Measurements from ENCODE around the gene PPP1R15A.
A peak's percentile ranks its signal among the peaks of the same experiment; 100 is the strongest.
"Not testable (repeated sequence)": the region's sequence is repeated elsewhere in the genome, so short reads cannot be mapped to it uniquely, and the experiment has no call there.

PPP1R15A gene

GRCh38 chr19:48859711-48860572, 12.3 kb upstream of the PPP1R15A start:
- no peak for DNase-seq

- DNase-seq = no peak
Measured at GRCh38 chr19:48861313-48861712, 10.9 kb upstream of the PPP1R15A start.

DNA sequence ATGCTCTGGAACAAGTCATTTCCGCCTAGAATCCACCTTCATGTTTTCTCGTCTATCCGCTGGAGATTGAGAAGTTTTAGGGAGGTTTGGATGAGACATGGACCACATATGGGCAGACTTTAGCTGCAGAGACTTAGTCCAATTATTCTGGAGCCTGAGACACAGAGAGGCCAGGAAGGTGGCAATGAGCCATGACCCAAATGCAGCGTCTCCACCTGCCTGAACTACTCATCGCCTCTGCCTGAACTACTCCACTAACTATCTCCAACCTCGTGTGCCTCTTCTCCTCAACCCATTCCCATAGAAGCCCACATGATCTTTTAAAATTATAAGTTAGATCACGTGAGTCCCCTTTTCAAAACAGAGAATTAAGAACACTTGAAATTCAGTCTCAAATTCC, 9.4 kb upstream of the PPP1R15A start:
- DNase-seq = no peak

- DNase-seq = no peak
Measured at GRCh38 chr19:48866692-48867091, 5.5 kb upstream of the PPP1R15A start.

DNA sequence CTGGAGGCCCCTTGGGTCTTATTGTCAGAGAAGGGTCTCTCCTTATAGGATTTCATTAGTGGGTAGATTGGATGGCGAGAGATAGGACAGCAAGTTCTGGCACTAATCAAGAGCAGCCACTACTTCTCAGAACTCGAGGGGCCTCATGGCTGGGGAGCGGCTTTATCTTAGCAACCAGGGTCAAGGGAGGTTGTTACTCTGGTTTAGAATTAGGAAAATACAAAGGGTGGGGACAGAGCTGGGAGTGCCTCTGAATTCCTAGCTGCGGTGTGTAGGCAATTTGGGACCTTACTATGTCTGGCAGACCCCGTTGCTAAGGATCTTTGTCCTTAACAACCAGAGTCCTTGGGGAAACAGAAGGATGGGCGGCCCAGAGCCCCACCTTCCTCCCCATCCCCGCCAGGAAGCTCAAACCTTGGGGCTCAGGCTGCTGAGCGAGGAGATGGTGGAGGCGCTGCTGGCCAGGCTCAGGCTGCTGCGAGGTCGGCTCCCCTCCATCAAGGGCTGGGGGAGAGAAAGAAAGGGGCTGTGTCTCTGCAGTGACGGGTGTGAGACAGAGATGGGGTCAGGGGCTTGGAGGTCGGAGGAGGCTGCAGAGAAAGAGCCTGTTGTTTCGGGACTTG, 5.0 kb upstream of the PPP1R15A start:
- no peak for DNase-seq

DNA sequence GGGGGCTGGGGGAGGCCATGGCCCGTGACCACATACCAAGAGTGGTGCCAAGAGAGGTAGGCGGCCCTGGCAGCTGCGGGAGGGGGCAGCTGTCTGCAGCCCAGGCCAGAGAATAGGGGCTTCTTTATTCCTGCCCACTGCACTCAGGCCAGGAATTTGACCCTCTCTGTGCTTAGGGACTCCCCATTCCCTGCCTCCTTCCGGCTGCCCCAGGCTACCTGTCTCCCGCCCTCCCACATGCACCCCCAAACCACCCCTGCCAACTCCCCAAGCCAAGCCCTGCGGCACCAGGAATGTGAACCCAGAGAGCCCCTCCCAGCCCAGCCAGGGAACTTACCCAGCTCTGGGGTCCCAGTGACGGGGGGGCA, 4.5 kb upstream of the PPP1R15A start:
- DNase-seq = no peak

DNA sequence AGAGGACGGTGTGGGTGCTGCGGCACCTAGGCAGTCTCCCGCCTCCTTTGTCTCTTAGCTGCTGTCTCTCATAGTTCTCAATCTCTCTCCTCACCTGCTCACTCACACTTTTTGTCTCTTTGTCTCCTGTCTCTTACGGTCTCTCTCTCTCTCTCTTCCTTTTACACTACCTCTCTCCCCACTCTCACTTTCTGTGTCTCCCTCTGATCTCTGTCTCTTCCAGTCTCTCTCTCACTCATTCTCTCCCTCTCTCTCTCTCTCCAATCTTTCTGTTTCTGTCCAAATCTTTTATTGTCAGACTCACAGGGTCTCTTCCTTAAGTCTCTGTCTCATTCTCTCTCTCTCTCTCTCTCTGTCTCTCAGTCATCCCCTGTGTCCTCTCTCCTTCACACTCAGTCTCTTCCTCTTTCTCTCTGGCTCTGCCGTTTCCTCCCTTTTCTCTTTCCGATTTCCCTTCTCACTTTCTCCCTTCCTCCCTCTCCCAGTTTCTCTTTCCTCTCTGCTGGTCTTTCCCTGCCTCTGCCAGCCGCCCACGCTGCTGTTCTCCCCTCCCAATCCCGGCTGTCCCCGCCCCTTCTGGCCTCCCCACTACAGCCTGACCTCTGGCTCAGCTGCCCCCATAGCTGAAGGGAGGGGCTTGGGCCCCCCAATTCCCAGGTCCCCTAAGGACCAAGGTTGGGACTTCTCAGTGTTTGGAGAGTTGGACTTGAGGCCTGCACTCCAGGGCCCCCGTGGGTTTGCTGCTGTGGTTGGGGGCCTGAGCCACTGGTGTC, 3.9 kb upstream of the PPP1R15A start, which contains the start of gene PLEKHA4:
Gene PLEKHA4, minus strand, starts transcription at position 504 of the 773 bp plus-strand sequence. CDS start 997 bp downstream, outside the sequence.
- DNase-seq = no peak

GRCh38 chr19:48870048-48870447, 2.2 kb upstream of the PPP1R15A start:
- DNase-seq = no peak

DNA sequence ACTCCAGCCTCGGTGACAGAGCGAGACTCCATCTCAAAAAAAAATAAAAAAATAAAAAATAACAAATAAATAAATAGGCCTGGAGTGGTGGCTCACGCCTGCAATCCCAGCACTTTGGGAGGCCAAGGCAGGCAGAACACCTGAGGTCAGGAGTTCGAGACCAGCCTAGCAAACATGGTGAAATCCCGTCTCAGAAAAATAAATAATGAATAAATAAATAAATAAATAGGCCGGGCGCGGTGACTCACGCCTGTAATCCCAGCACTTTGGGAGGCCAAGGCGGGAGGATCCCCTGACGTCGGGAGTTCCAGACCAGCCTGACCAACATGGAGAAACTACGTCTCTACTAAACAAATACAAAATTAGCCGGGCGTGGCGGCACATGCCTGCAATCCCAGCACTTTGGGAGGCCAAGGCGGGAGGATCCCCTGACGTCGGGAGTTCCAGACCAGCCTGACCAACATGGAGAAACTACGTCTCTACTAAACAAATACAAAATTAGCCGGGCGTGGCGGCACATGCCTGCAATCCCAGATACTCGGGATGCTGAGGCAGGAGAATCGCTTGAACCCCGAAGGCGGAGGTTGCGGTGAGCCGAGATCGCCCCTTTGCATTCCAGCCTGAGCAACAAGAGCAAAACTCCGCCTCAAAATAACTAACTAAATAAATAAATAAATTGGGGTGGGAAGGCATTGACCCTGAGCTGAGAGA, 595 bp upstream of the PPP1R15A start:
- DNase-seq = not testable (repeated sequence)

GRCh38 chr19:48872884-48873475, 759 bp downstream of the PPP1R15A start:
- DNase-seq = peak; percentile 56

- no peak for DNase-seq
Measured at GRCh38 chr19:48873476-48874302, 1.5 kb downstream of the PPP1R15A start.

DNA sequence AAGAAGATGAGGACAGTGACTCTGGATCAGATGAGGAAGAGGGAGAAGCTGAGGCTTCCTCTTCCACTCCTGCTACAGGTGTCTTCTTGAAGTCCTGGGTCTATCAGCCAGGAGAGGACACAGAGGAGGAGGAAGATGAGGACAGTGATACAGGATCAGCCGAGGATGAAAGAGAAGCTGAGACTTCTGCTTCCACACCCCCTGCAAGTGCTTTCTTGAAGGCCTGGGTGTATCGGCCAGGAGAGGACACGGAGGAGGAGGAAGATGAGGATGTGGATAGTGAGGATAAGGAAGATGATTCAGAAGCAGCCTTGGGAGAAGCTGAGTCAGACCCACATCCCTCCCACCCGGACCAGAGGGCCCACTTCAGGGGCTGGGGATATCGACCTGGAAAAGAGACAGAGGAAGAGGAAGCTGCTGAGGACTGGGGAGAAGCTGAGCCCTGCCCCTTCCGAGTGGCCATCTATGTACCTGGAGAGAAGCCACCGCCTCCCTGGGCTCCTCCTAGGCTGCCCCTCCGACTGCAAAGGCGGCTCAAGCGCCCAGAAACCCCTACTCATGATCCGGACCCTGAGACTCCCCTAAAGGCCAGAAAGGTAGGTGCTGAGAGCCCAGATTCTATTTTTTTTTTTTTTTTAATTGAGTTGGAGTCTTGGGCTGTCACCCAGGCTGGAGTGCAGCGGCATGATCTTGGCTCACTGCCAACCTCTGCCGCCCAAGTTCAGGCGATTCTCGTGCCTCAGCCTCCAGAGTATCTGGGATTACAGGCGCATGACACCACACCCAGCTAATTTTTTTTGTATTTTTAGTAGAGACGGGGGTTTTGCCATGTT, 2.3 kb downstream of the PPP1R15A start:
- DNase-seq = no peak

DNA sequence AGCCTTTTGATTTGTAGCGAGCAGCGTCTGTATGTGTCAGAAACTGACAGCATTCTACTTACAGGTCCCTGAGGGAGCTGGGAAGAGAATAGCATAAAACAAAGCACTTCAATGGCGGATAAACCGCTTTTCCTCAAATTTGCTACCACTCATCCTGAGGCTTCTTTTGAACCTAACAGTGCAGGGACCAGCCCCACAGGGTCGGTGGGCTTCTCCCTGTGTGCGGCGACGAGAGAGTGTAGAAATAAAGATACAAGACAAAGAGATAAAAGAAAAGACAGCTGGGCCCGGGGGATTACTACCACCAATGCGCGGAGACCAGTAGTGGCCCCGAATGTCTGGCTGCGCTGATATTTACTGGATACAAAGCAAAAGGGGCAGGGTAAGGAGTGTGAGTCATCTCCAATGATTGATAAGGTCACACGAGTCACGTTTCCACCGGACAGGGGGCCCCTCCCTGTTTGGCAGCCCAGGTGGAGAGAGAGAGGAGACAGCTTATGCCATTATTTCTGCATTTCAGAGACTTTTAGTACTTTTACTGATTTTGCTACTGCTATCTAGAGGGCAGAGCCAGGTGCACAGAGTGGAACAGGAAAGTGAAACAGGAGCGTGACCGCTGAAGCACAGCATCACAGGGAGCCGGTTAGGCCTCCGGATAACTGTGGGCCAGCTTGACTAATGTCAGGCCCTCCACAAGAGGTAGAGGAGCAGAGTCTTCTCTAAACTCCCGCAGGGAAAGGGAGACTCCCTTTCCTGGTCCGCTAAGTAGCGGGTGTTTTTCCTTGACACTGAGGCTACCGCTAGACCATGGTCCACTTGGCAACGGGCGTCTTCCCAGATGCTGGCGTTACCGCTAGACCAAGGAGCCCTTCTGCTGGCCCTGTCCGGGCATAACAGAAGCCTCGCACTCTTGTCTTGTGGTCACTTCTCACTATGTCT, 4.1 kb downstream of the PPP1R15A start:
- not testable (repeated sequence) for DNase-seq

DNA sequence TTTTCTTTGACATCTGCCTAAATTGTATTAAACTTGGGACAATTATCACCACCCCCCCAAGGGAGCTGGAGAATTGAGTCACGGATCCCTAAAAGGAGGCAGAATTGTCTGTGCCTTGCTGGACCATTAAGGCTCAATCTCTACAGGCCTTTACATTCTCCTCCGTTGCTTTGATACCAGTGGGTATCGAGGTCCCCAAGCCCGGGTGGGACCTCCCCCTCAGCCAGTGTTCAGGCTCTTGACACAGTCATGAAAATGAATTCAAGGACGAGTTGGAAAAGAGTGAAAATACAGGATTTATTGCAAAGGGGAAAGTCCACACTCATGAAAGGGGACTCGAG, 5.6 kb downstream of the PPP1R15A start:
- DNase-seq = no peak

DNA sequence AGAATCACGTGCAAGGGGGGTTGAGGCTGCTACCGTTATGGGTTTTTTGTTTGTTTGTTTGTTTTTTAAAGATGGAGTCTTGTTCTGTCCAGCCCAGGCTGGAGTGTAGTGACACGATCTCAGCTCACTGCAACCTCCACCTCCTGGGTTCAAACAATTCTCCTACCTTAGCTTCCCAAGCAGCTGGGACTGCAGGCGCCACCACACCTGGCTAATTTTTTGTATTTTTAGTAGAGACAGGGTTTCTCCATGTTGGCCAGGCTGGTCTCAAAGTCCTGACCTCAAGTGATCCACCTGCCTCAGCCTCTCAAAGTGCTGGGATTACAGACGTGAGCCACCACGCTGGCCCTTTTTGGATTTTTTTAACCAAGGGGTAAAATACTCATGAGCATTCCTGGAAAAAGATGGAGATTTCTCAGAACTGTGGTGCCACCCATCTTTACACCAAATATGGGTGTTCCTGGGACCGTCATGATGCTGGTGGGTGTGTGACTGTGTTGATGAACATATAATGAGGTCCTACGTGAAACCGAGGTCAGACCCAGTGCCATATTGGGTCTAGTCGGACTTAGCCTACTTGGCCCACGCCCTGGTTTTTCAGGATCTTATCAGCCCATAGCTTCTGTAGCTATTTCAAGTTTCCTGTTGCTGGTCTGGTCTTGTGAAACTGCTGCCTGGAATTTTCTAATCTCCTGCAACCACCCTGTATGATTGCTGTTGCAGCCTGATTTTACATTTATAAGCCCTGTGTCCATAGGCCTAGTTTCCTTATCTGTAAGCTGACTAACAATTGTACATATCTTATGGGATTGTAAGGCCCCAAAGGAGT, 6.2 kb downstream of the PPP1R15A start:
- no peak for DNase-seq

DNA sequence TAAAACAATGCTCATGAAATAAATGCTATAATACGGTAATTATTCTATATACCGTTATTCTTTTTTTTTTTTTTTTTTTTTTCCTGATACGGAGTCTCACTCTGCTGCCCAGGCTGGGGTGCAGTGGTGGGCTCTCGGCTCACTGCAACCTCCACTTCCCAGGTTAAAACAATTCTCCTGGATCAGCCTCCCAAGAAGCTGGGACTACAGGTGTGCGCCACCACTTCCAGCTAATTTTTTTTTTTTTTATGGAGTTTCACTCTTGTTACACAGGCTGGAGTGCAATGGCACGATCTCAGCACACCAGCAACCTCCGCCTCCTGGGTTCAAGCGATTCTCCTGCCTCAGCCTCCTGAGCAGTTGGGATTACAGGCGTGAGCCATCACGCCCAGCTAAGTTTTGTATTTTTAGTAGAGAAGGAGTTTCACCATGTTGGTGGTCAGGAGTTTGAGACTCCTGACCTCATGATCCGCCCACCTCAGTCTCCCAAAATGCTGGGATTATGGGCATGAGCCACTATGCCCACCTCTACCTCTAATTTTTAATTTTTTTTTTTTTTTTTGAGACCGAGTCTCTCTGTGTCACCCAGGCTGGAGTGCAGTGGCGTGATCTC, 6.9 kb downstream of the PPP1R15A start:
- DNase-seq = no peak

DNA sequence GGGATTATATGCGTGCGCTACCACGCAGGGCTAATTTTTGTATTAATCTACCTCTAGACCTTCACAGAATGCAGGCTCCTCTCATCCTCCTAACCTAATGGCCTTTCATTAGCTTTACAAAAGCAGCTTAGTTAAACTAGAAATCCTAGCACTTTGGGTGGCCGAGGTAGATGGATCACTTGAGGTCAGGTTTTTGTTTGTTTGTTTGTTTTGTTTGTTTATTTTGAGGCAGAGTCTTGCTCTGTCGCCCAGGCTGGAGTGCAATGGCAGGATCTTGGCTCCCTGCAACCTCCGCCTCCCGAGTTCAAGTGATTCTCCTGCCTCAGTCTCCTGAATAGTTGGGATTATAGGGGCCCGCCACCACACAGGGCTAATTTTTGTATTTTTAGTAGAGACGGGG, 7.5 kb downstream of the PPP1R15A start:
- DNase-seq = not testable (repeated sequence)
